ENCODE results near the gene SLC66A2. TPM values are rescaled to one million over a fixed set of nuclear protein-coding genes. Genes with fewer than 3 reads are reported as not detected.

The SLC66A2 gene
- total and polyA plus RNA-seq, 3 donors from 2014 or later = 72.5 to 143 (median 87.0) TPM

DNA sequence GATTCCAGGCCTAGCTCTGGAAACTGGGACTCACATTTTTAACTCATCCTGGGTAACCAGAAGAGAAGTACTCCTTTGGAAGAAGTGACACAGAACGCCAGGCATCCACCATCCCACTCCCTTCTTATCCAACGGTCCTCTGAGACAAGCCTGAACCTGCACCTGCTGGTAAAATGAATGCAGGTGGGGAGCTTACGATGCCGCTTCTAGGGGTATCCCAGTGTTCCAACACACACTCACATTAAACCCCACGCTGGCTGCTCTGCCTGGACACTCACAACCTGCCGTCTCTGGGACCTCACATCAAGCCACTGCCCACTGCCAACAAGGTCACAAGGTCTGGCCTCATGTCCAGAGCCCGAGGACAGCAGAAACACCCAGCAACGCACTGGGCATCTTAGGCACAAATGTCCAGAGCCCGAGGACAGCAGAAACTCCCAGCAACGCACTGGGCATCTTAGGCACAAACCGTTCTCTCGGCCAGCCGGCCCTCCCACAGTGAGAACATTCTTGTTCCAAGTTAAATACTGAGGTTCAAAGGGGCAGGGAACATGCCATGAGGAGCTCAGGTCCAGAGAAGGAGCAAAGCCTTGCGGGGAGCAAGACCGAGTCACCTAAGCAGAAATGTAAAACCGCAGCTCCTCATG lies 9.9 kb downstream of the SLC66A2 start:
- TF ChIP-seq POLR2A (IDR thresholded peaks at IDR 0.05) (no peak), CTCF (IDR thresholded peaks at IDR 0.05) (no peak)
- intact Hi-C loops (cut with DNase I; ENCODE audit: low total_unique reads) = no loop called here
- H3K36me3 ChIP-seq (ENCODE audit: low read depth, missing control alignments) = no peaks in the 10 kb centered on the region
- H3K4me1 ChIP-seq = peaks cover 41% of the 10 kb centered on the region
- no peaks in the 10 kb centered on the region for H3K9me3 ChIP-seq
- peak overlapping the region; percentile 63 to 72 for H3K27ac ChIP-seq
- WGBS, 2 donors = 63 to 68% methylated on average over 15 to 16 of the region's 16 CpGs
- no peaks in the 10 kb centered on the region for H3K27me3 ChIP-seq
- no peak overlapping the region for H3K4me3 ChIP-seq
- peak; percentile 47 for DNase-seq

GRCh38 chr18:79940814-79941472 lies 10.5 kb downstream of the SLC66A2 start:
- H3K4me3 ChIP-seq = no peak overlapping the region

DNA sequence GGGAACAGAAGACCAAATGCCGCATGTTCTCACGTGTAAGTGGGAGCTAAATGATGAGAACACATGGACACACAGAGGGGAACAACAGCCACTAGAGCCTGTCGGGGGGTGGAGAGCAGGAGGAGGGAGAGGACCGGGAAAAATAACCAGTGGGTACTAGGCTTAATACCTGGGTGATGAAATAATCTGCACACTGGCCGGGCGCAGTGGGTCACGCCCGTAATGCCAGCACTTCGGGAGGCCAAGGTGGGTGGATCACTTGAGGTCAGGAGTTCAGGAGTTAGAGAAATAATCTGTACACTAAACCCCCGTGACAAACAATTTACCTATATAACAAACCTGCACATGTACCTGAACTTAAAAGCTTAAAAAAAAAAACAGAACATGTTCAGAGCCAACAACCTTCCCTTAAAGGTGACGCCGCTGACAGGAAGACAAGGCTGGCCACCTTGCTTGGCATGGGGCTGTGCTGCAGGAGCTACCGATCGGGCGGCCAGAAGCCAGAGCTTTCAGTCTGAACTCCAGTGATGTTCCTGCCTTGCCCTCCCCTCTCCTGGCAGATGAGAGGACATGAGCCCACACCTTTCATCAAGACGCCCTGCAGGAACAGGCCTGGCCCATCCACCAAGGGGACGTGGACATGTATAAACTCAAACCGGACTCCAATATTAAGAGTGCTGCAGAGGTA lies 11.2 kb downstream of the SLC66A2 start:
- Histone ChIP-seq H3K27me3 (no peaks in the 10 kb centered on the region), H3K4me3 (no peak overlapping the region), H3K36me3 (ENCODE audit: low read depth, missing control alignments) (no peaks in the 10 kb centered on the region), H3K27ac (no peak overlapping the region), H3K9me3 (no peaks in the 10 kb centered on the region), H3K4me1 (peaks cover 31% of the 10 kb centered on the region)
- intact Hi-C loops (cut with DNase I; ENCODE audit: low total_unique reads) = no loop called here
- TF ChIP-seq CTCF (IDR thresholded peaks at IDR 0.05) = no peak
- no peak for TF ChIP-seq POLR2A (IDR thresholded peaks at IDR 0.05)
- WGBS, 2 donors = 96% methylated on average over 15 to 18 of the region's 18 CpGs
- DNase-seq = peak; percentile 11

More at GRCh38 chr18:79940814-79941472, 10.5 kb downstream of the SLC66A2 start:
- Histone ChIP-seq H3K36me3 (ENCODE audit: low read depth, missing control alignments) (no peaks in the 10 kb centered on the region), H3K9me3 (no peaks in the 10 kb centered on the region), H3K4me1 (peaks cover 38% of the 10 kb centered on the region), H3K27ac (no peak overlapping the region), H3K27me3 (no peaks in the 10 kb centered on the region)
- TF ChIP-seq CTCF (IDR thresholded peaks at IDR 0.05) = no peak
- TF ChIP-seq POLR2A (IDR thresholded peaks at IDR 0.05) = no peak
- intact Hi-C loops (cut with DNase I; ENCODE audit: low total_unique reads) = no loop called here
- peak; percentile 10 for DNase-seq
- 84 to 92% methylated on average over 11 to 17 of the region's 17 CpGs for WGBS, 2 donors

DNA sequence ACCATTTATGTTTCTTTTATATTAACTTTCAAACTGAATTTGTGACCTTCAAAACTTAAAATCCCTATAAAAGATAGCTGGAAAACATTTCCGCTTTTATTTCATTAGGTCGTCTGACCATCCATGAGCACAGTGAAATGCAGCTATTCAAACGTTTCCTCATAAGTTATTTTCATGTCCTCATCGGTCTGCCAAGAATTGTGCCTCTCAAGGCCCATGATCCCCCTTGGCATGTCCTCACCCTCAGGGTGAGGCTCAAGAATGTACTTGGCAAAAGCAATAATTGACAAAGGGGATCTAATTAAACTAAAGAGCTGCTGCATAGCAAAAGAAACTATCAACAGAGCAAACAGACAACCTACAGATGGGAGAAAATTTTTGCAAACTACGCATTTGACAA lies 12.4 kb downstream of the SLC66A2 start:
- H3K27ac ChIP-seq = no peak overlapping the region
- no peaks in the 10 kb centered on the region for H3K36me3 ChIP-seq (ENCODE audit: low read depth, missing control alignments)
- intact Hi-C loops (cut with DNase I; ENCODE audit: low total_unique reads) = no loop called here

More for the DNA sequence above, 12.4 kb downstream of the SLC66A2 start:
- peak; percentile 10 for DNase-seq
- H3K9me3 ChIP-seq = no peaks in the 10 kb centered on the region
- H3K4me1 ChIP-seq = peaks cover 19% of the 10 kb centered on the region
- H3K4me3 ChIP-seq = no peak overlapping the region
- TF ChIP-seq CTCF (IDR thresholded peaks at IDR 0.05) (no peak), POLR2A (IDR thresholded peaks at IDR 0.05) (no peak)
- no peaks in the 10 kb centered on the region for H3K27me3 ChIP-seq
- WGBS, 2 donors = 81 to 90% methylated on average over 5 of the region's 5 CpGs

Measured in testis (tissue), 3 donors.